ENCODE data around the gene TREH.
A peak's percentile ranks its signal among the peaks of the same experiment; 100 is the strongest.
"Not testable (repeated sequence)": the region's sequence is repeated elsewhere in the genome, so short reads cannot be mapped to it uniquely, and the experiment has no call there.

Gene TREH

DNA sequence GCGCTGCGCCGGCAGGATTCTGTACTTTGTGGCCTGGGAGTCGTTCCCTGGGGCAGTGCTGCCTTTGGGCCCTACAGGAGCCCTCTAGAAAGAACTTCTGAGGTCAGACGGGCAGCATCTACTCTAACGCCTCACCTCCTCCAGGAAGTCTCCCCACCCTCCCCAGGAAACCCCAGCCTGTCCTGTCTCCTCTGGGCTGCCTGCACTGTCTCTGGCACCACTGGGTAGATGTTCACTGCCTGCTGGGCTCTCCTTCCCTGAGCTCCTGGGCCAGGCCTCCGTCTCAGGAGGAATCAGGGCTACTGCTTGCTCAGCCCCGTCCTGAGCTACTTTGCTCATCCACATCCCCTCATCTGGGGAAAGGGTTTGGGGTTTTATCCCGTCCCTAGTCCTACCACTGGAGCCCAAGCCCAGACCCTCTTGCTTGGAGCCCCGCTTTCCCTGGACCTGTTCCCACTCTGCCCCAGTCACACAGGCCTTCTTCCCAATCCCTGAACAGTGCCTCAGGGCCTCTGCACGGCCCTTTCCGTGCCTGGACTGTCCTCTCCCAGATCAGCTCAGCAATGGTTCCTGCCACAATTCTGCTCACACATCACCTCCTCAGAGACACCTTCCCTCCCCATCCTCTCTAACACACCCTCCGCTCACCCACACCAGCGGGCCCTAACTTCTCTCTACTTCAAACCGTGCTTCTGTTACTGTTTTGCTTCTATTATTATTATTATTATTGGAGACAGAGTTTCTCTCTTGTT is 11.3 kb upstream of the TREH start:
- H3K4me3 ChIP-seq (ENCODE audit: low read length): no peak overlapping the region
- no peak for TF ChIP-seq CTCF (IDR thresholded peaks at IDR 0.05; ENCODE audit: insufficient read depth, low read depth, low read length, missing control alignments)
- DNase-seq (ENCODE audit: low read depth): no peak

DNA sequence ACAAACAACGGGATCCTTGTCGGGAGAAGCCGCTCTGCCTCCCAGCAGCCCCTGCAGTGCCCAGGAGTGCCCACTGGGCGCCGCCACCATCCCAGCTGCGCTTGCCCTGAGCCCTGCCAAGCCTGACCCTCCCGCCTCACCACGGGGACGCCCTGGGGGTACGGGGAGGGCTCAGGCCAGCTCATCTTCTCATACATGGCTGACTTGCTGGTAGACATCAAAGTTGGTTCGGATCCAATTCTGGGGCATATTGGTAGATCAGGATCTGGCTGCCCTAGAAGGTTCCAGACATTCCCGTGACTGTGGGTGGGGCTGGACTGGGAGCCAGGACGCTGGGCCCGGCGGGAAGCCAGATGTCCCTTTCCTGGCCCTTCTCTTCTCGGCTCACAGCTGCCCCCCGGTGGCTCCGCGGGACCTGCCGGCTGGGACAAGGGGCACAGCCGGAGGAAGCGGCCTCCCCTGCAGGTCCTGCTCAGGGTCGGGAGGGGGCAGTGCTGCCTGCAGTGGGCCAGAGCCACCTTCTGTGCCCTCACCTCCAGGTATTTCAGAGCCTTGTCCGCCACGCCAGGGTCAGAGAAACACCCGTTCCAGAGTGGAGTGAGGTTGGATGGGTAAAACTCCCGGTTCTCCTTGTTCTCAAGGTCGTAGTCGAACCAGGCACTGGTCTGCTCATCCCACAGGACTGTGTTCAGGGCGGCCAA is 10.6 kb upstream of the TREH start:
- H3K4me3 ChIP-seq (ENCODE audit: low read length): peak overlapping the region; percentile 20

GRCh38 chr11:118689503-118689851 is 10.0 kb upstream of the TREH start:
- TF ChIP-seq CTCF (IDR thresholded peaks at IDR 0.05; ENCODE audit: insufficient read depth, low read depth, low read length, missing control alignments): no peak
- no peak for DNase-seq (ENCODE audit: low read depth)
- no peak overlapping the region for H3K4me3 ChIP-seq (ENCODE audit: low read length)

More for the DNA sequence above, 10.6 kb upstream of the TREH start:
- TF ChIP-seq CTCF (IDR thresholded peaks at IDR 0.05; ENCODE audit: insufficient read depth, low read depth, low read length, missing control alignments): peak; percentile 70
- peak; percentile 94 for DNase-seq (ENCODE audit: low read depth)

- DNase-seq (ENCODE audit: low read depth): no peak
- no peak overlapping the region for H3K4me3 ChIP-seq (ENCODE audit: low read length)
- no peak for TF ChIP-seq CTCF (IDR thresholded peaks at IDR 0.05; ENCODE audit: insufficient read depth, low read depth, low read length, missing control alignments)
Observed at GRCh38 chr11:118688851-118689502, 9.5 kb upstream of the TREH start.

GRCh38 chr11:118688339-118688738 is 8.9 kb upstream of the TREH start:
- not testable (repeated sequence) for H3K4me3 ChIP-seq (ENCODE audit: low read length); DNase-seq (ENCODE audit: low read depth)

DNA sequence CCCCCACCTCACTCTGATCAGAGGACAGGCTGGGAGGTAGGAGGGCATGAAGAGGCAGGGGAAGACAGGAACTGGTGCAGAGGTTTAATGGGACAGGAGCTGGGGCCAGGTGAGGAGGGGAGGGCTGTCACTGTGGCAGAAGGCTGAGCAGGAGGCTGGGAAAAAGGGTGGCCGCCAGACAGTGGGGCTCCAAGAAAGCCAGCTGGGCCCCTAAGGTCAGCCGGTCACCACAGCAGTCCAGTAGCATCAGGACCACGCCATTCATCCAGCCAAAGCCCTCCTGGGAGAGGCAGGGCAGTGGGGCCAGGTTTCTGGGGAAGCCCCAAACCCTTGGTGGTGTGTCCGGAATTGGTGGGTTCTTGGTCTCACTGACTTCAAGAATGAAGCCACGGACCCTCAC is 8.5 kb upstream of the TREH start:
- DNase-seq (ENCODE audit: low read depth): no peak
- H3K4me3 ChIP-seq (ENCODE audit: low read length): no peak overlapping the region
- TF ChIP-seq CTCF (IDR thresholded peaks at IDR 0.05; ENCODE audit: insufficient read depth, low read depth, low read length, missing control alignments): no peak

- no peak overlapping the region for H3K4me3 ChIP-seq (ENCODE audit: low read length)
- no peak for DNase-seq (ENCODE audit: low read depth)
- no peak for TF ChIP-seq CTCF (IDR thresholded peaks at IDR 0.05; ENCODE audit: insufficient read depth, low read depth, low read length, missing control alignments)
Observed at GRCh38 chr11:118684187-118684586, 4.7 kb upstream of the TREH start.

- DNase-seq (ENCODE audit: low read depth); H3K4me3 ChIP-seq (ENCODE audit: low read length): not testable (repeated sequence)
Observed at GRCh38 chr11:118682939-118683338, 3.5 kb upstream of the TREH start.
